ENCODE measurements around the gene SMYD3. TPM values are rescaled to one million over a fixed set of nuclear protein-coding genes. Genes with fewer than 3 reads are reported as not detected.

SMYD3 gene
- total RNA-seq, 2 experiments from 2014 or later = 22.6 to 24.6 TPM

DNA sequence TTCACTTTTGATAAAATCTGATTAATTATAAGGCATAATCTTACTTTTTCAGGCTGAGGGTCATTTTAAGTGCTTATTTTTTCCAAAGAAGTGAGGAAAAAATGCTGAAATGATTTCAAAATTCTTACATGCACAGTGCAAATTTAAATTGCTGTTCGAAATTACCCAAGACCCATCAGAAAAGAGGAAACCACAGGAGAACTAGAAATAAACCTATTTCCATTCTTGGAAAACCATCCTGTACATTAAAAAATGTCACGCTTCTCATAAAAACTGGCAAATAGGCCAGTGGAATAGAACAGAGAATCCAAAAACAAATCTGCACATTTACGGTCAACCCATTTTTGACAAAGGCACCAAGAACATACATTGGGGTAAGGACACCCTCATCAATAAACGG, 414.9 kb downstream of the SMYD3 start:
- Mint-ChIP-seq H3K9me3 (peaks cover 4% of the 10 kb centered on the region), H3K36me3 (ENCODE audit: low read depth) (peaks cover 7% of the 10 kb centered on the region), H3K4me3 (no peak overlapping the region), H3K27me3 (no peaks in the 10 kb centered on the region), H3K27ac (no peak overlapping the region), H3K4me1 (ENCODE audit: low read depth) (no peaks in the 10 kb centered on the region)
- no peak for ATAC-seq
- intact Hi-C loops (cut with micrococcal nuclease) = no loop called here
- CTCF ChIA-PET = no interaction called here
- TF ChIP-seq, protein P1, sequence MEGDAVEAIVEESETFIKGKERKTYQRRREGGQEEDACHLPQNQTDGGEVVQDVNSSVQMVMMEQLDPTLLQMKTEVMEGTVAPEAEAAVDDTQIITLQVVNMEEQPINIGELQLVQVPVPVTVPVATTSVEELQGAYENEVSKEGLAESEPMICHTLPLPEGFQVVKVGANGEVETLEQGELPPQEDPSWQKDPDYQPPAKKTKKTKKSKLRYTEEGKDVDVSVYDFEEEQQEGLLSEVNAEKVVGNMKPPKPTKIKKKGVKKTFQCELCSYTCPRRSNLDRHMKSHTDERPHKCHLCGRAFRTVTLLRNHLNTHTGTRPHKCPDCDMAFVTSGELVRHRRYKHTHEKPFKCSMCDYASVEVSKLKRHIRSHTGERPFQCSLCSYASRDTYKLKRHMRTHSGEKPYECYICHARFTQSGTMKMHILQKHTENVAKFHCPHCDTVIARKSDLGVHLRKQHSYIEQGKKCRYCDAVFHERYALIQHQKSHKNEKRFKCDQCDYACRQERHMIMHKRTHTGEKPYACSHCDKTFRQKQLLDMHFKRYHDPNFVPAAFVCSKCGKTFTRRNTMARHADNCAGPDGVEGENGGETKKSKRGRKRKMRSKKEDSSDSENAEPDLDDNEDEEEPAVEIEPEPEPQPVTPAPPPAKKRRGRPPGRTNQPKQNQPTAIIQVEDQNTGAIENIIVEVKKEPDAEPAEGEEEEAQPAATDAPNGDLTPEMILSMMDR (IDR thresholded peaks at IDR 0.05) = no peak
- DNase-seq = no peak
- POLR2A ChIA-PET = no interaction called here

DNA sequence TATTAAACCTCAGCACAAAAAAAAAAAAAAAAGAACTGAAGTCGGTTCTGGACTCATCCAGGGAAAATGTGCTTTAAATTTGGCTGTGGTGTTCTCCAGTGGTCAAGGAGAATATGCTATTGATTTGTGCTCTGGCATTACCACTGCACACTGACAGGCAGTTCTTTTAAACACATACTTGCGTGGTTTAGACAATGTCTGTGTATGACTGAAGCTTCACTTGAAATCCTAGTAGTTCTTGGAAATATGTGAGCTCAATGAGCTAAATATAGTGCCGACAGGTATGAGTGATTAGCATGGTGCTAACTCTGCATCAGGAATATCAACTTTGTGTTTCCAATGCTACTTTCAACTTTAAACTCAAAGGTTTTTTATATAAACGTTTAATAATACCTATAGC, 415.6 kb downstream of the SMYD3 start:
- H3K9me3 Mint-ChIP-seq = peaks cover 9% of the 10 kb centered on the region
- H3K27ac Mint-ChIP-seq = no peak overlapping the region
- intact Hi-C loops (cut with micrococcal nuclease) = no loop called here
- peaks cover 7% of the 10 kb centered on the region for H3K36me3 Mint-ChIP-seq (ENCODE audit: low read depth)
- ChIA-PET POLR2A (no interaction called here), CTCF (no interaction called here)
- H3K27me3 Mint-ChIP-seq = no peaks in the 10 kb centered on the region
- no peak for DNase-seq
- no peak overlapping the region for H3K4me3 Mint-ChIP-seq
- TF ChIP-seq, protein P1 (IDR thresholded peaks at IDR 0.05) = no peak
- H3K4me1 Mint-ChIP-seq (ENCODE audit: low read depth) = no peaks in the 10 kb centered on the region
- ATAC-seq = no peak

DNA sequence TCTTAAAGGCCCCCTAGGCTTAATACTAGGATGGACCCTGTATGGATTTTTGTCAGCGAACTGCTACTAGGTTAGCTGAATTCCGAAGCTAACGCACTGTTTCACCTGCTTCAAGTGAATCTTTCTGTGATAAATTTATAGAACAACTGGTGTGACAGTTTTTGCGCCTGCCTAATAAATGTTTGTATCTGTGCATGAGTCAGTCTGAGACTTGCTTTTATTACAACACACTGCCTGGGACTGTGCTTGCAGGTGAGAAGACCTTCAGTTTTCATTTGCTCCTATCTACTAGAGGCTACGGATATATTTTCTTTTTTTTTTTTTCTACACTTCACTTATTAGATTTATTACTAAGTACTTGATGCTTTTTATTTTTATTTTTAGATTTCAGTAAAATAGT, 420.9 kb downstream of the SMYD3 start:
- POLR2A ChIA-PET = no interaction called here

DNA sequence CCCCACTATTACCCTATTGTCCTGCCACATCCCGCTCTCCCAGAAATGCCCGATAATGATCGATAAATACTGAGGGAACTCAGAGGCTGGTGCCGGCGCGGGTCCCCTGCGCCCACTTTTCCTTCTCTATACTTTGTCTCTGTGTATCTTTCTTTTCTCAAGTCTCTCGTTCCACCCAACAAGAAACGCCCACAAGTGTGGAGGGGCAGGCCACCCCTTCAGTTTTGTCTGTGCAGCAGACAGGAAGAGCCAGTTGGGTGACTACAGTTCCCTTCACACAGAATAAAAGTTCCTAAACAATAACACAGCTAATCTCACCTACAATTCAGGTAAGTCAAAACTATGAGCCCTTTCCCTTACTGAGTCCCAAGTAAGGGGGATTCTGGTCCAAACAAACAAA, 423.7 kb downstream of the SMYD3 start:
- H3K4me1 Mint-ChIP-seq (ENCODE audit: low read depth) = peaks cover 3% of the 10 kb centered on the region
- no peaks in the 10 kb centered on the region for H3K27me3 Mint-ChIP-seq
- POLR2A ChIA-PET = no interaction called here
- no peak overlapping the region for H3K27ac Mint-ChIP-seq
- TF ChIP-seq, protein P1 (IDR thresholded peaks at IDR 0.05) = no peak
- CTCF ChIA-PET = no interaction called here
- DNase-seq (no peak), ATAC-seq (no peak)
- H3K9me3 Mint-ChIP-seq = peaks cover 11% of the 10 kb centered on the region
- intact Hi-C loops (cut with micrococcal nuclease) = no loop called here
- H3K4me3 Mint-ChIP-seq = no peak overlapping the region
- H3K36me3 Mint-ChIP-seq (ENCODE audit: low read depth) = peaks cover 6% of the 10 kb centered on the region

More for the DNA sequence above, 420.9 kb downstream of the SMYD3 start:
- TF ChIP-seq, protein P1 (IDR thresholded peaks at IDR 0.05) = no peak
- Mint-ChIP-seq H3K9me3 (peaks cover 11% of the 10 kb centered on the region), H3K27me3 (no peaks in the 10 kb centered on the region), H3K36me3 (ENCODE audit: low read depth) (peaks cover 4% of the 10 kb centered on the region), H3K27ac (no peak overlapping the region), H3K4me3 (no peak overlapping the region), H3K4me1 (ENCODE audit: low read depth) (no peaks in the 10 kb centered on the region)
- DNase-seq (no peak), ATAC-seq (no peak)
- CTCF ChIA-PET = no interaction called here
- intact Hi-C loops (cut with micrococcal nuclease) = no loop called here

DNA sequence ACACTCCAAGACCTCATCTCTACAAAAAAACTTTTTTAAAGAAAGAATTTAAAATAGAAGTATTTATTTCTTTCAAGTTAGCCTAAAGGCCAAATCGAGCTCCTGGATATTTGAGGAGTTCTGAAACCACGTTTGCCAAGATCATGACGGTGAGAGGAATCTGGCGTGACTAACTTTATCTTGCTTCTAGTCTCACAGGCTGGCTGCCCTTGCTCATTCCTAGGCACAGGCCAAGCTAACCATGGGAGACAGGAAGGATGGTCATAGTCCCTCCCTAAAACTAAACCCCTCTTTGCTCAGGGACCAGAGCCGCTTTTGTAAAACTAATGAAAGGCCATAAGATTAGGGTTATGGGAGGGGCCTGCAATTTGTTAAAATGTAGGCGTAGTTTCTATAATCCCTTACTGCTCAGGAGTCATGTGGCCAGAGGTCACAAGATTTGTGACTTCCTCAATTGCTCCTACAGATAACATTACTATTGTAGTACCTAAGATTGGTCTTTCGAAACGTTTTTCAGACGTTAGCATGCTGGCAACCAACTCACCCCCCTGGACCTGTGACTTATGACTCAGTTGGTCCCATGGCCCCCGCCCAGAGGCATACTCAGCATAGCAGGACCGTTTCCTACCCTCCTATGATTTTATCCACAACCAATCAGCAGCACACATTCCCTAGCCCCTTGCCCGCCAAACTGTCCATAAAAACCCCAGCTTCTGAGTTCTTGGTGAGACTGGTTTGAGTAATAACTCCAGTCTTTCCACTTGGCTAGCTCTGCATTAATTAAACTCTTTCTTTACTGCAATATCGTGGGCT, 425.0 kb downstream of the SMYD3 start:
- TF ChIP-seq, protein P1 (IDR thresholded peaks at IDR 0.05) = no peak
- DNase-seq = no peak

More for the DNA sequence above, 425.0 kb downstream of the SMYD3 start:
- no peaks in the 10 kb centered on the region for H3K27me3 Mint-ChIP-seq
- peaks cover 8% of the 10 kb centered on the region for H3K9me3 Mint-ChIP-seq
- peaks cover 3% of the 10 kb centered on the region for H3K4me1 Mint-ChIP-seq (ENCODE audit: low read depth)
- no peak for ATAC-seq
- intact Hi-C loops (cut with micrococcal nuclease) = no loop called here
- H3K36me3 Mint-ChIP-seq (ENCODE audit: low read depth) = peaks cover 6% of the 10 kb centered on the region
- no peak overlapping the region for H3K4me3 Mint-ChIP-seq
- ChIA-PET POLR2A (no interaction called here), CTCF (no interaction called here)
- no peak overlapping the region for H3K27ac Mint-ChIP-seq
